K562 (cell line): ENCODE measurements around the gene NUP62. TPM values are rescaled to one million over a fixed set of nuclear protein-coding genes. Genes with fewer than 3 reads are reported as not detected.

ENCODE experiments used
- BCOR ChIP-seq: fragments of 450-650 bp; IDR thresholded peaks from 2 replicates; pipeline ENCODE4 v1.6.1; 2016
- CHD2 ChIP-seq: IDR thresholded peaks from 2 replicates; pipeline ENCODE4 v1.6.1; 2011; ENCODE audit warnings: low read depth, low read length
- CREB5 ChIP-seq: fragments of 250-450 bp; sonication (Bioruptor Pico); IDR thresholded peaks from 2 replicates; pipeline ENCODE4 v1.5.0; 2020; ENCODE audit warnings: mild to moderate bottlenecking
- CREM ChIP-seq: IDR thresholded peaks from 2 replicates; pipeline ENCODE4 v1.6.1; 2014; ENCODE audit warnings: antibody characterized with exemption, low read depth
- E2F4 ChIP-seq: sonication (generic); formaldehyde crosslinking; IDR thresholded peaks from 2 replicates; pipeline ENCODE4 v1.8.0; 2022; ENCODE audit warnings: mild to moderate bottlenecking, low read depth, missing genetic modification reagents
- GABPB1 ChIP-seq: sonication (generic); formaldehyde crosslinking; IDR thresholded peaks from 2 replicates; pipeline ENCODE4 v1.8.0; 2022; ENCODE audit warnings: mild to moderate bottlenecking, missing genetic modification reagents
- GATA2 ChIP-seq: sonication (generic); formaldehyde crosslinking; IDR thresholded peaks from 2 replicates; pipeline ENCODE4 v1.4.0; 2020; ENCODE audit warnings: mild to moderate bottlenecking, missing genetic modification reagents
- HSF4 ChIP-seq: fragments of 250-450 bp; sonication (Bioruptor Pico); IDR thresholded peaks from 2 replicates; pipeline ENCODE4 v2.1.2; 2022; ENCODE audit warnings: mild to moderate bottlenecking, moderate library complexity, borderline replicate concordance
- ILF3 ChIP-seq: fragments of 450-650 bp; IDR thresholded peaks from 2 replicates; pipeline ENCODE4 v1.6.1; 2018; ENCODE audit warnings: antibody characterized with exemption, mild to moderate bottlenecking, moderate library complexity, borderline replicate concordance
- KDM1A ChIP-seq, 2 experiments: fragments of 450-650 bp; IDR thresholded peaks; 2 replicates each; pipeline ENCODE4 v1.6.1; 2016; ENCODE audit warnings: mild to moderate bottlenecking in 2 of 2
- MXD1 ChIP-seq: fragments of 250-450 bp; sonication (Bioruptor Pico); IDR thresholded peaks from 2 replicates; pipeline ENCODE4 v1.8.0; 2021; ENCODE audit warnings: borderline replicate concordance, mild to moderate bottlenecking, moderate library complexity; ENCODE audit not compliant: poor library complexity, severe bottlenecking
- PHF8 ChIP-seq: fragments of 200-600 bp; sonication (generic); IDR thresholded peaks from 2 replicates; pipeline ENCODE4 v1.6.1; 2012; ENCODE audit warnings: mixed run types, mild to moderate bottlenecking, inconsistent platforms, low read length, moderate library complexity, borderline replicate concordance
- POLR2AphosphoS5 ChIP-seq: IDR thresholded peaks from 2 replicates; pipeline ENCODE4 v1.6.1; 2011; ENCODE audit warnings: mild to moderate bottlenecking, low read depth, low read length, moderate library complexity; ENCODE audit not compliant: control insufficient read depth, insufficient read depth
- RCOR1 ChIP-seq, 2 experiments: IDR thresholded peaks; 2 replicates each; pipeline ENCODE4 v1.6.1; 2012; ENCODE audit warnings: low read depth in 2 of 2, low read length in 2 of 2, borderline replicate concordance in 1 of 2, improper control_type of control experiment in 1 of 2
- STAT5B ChIP-seq: fragments of 250-450 bp; sonication (Bioruptor Pico); IDR thresholded peaks from 2 replicates; pipeline ENCODE4 v1.8.0; 2021; ENCODE audit warnings: mild to moderate bottlenecking, inconsistent platforms
- TOE1 ChIP-seq, 2 experiments: fragments of 450-650 bp in 1 of 2; sonication (generic) in 1 of 2; formaldehyde crosslinking in 1 of 2; IDR thresholded peaks; 2 replicates each; pipeline versions ENCODE4 v1.7.1 to v1.8.0; 2016 to 2022; ENCODE audit warnings: borderline replicate concordance in 2 of 2, mild to moderate bottlenecking in 2 of 2, antibody characterized with exemption in 1 of 2, inconsistent platforms in 1 of 2, low read depth in 1 of 2, missing genetic modification reagents in 1 of 2, moderate library complexity in 1 of 2
- ZBTB2 ChIP-seq: fragments of 450-650 bp; IDR thresholded peaks from 2 replicates; pipeline ENCODE4 v1.6.1; 2016; ENCODE audit warnings: antibody characterized with exemption
- ZC3H4 ChIP-seq: sonication (generic); formaldehyde crosslinking; IDR thresholded peaks from 2 replicates; pipeline ENCODE4 v1.9.0; 2021; ENCODE audit warnings: missing genetic modification reagents, borderline replicate concordance
- ZKSCAN3 ChIP-seq: fragments of 250-450 bp; sonication (Bioruptor Pico); IDR thresholded peaks from 2 replicates; pipeline ENCODE4 v1.4.0; 2020
- ZNF140 ChIP-seq: fragments of 250-450 bp; sonication (Bioruptor Pico); IDR thresholded peaks from 2 replicates; pipeline ENCODE4 v1.8.0; 2021; ENCODE audit warnings: moderate library complexity, mild to moderate bottlenecking, inconsistent platforms
- ZNF707 ChIP-seq: fragments of 250-450 bp; sonication (Bioruptor Pico); conservative IDR thresholded peaks from 2 replicates; pipeline ENCODE4 v1.8.0; 2022; ENCODE audit warnings: inconsistent platforms, mild to moderate bottlenecking, moderate library complexity
- ZSCAN29 ChIP-seq: fragments of 450-650 bp; IDR thresholded peaks from 2 replicates; pipeline ENCODE4 v1.6.1; 2017
- ZZZ3 ChIP-seq: fragments of 450-650 bp; IDR thresholded peaks from 2 replicates; pipeline ENCODE4 v1.6.1; 2016; ENCODE audit warnings: antibody characterized with exemption, mild to moderate bottlenecking, moderate library complexity
- polyA plus RNA-seq, 8 experiments: library from polyadenylated mRNA; depleted of rRNA in 4 of 8; stranded (reverse) in 5 of 8; unstranded in 3 of 8; fragments of >200 nt; fragmentation: Nextera tagmentation in 2 of 8; fragmentation: Illumina TruSeq in 1 of 8; extraction: Ambion mirVana in 2 of 8; extraction: Trizol in 1 of 8; gene quantifications; 2 replicates each; pipeline versions ENCODE4 v1.2.1 to v1.2.3, GENCODE V29; 2011 to 2014; ENCODE audit warnings: inconsistent platforms in 1 of 8, missing spikeins in 1 of 8
- total RNA-seq, 7 experiments: library from RNA; depleted of rRNA in 6 of 7; stranded (reverse); fragments of >200 nt in 6 of 7; fragmentation: Illumina TruSeq in 2 of 7; extraction: Trizol in 2 of 7; gene quantifications; 2 replicates each; pipeline versions ENCODE4 v1.2.1 to v1.2.3, GENCODE V29; 2011 to 2021; ENCODE audit warnings: low replicate concordance in 1 of 7
- TF ChIP-seq, protein P1 (sequence below): fragments of 450-650 bp; formaldehyde crosslinking; IDR thresholded peaks from 2 replicates; pipeline ENCODE4 v1.4.0; 2020; ENCODE audit warnings: mild to moderate bottlenecking

The NUP62 gene
- total and polyA plus RNA-seq, 9 of the 15 experiments (the other 6 are each of a cell fraction or from before 2014, with no cell fraction given), result 16.9 to 109 (median 66.0) TPM

DNA sequence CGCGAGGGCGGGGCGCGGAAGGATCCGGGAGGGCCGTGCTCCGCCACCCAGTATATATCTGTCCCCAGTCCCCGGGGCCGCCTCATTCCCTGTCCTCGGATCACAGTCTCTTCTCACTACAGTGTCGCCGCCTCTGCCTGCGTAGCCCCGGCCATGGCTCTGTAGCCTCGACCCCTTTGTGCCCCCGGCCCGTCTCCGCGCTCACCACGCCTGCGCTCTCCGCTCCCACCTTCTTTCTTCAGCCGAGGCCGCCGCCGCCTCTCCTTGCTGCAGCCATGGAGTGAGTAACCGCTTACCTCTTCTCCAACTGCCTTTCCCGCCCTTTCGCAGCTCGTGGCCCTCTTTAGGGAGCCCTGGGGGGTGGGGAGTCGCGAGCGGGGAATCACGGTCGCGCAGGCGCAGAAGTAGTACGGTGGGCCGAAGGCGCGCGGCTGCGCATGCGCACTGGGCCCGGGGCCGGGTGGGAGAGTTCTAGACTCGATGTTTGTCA is at the start of gene NUP62, which contains the start of gene ATF5 (continued):
- TF ChIP-seq, protein P1, sequence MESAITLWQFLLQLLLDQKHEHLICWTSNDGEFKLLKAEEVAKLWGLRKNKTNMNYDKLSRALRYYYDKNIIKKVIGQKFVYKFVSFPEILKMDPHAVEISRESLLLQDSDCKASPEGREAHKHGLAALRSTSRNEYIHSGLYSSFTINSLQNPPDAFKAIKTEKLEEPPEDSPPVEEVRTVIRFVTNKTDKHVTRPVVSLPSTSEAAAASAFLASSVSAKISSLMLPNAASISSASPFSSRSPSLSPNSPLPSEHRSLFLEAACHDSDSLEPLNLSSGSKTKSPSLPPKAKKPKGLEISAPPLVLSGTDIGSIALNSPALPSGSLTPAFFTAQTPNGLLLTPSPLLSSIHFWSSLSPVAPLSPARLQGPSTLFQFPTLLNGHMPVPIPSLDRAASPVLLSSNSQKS, result no peak
- peak; percentile 50; the same call in 1 of the 2 replicates for TF ChIP-seq POLR2AphosphoS5
- TF ChIP-seq CREB5, result no peak
- no peak for TF ChIP-seq ZNF707
- TF ChIP-seq BCOR, result no peak
- TF ChIP-seq STAT5B (CRISPR knock-in tag), result no peak
- TF ChIP-seq ZZZ3, result no peak; the same call in 1 of the 2 replicates
- no peak for TF ChIP-seq GATA2 (CRISPR knock-in tag)
- peak; percentile 86 for TF ChIP-seq TOE1 (IDR thresholded peaks at IDR 0.05; ENCODE audit: borderline replicate concordance)
- TF ChIP-seq TOE1 (CRISPR knock-in tag; IDR thresholded peaks at IDR 0.05; ENCODE audit: borderline replicate concordance, low read depth), result peak; percentile 94
- 0 out of 2 replicates have a peak, but pooled peaks have one; percentile 2 for TF ChIP-seq HSF4 (CRISPR knock-in tag)
- TF ChIP-seq PHF8, result peak; percentile 87; the same call in 1 of the 2 replicates
- TF ChIP-seq E2F4 (CRISPR knock-in tag), result 0 out of 2 replicates have a peak, but pooled peaks have one; percentile 75
- TF ChIP-seq MXD1 (CRISPR knock-in tag), result no peak
- TF ChIP-seq ZBTB2, result peak; percentile 100
- TF ChIP-seq ZNF140 (CRISPR knock-in tag), result no peak
- TF ChIP-seq ZC3H4 (CRISPR knock-in tag), result peak; percentile 76
- no peak for TF ChIP-seq ZKSCAN3 (CRISPR knock-in tag)
- no peak for TF ChIP-seq KDM1A (IDR thresholded peaks at IDR 0.05)
- peak; percentile 53; the same call in 1 of the 2 replicates for TF ChIP-seq GABPB1 (CRISPR knock-in tag)
- TF ChIP-seq ILF3, result no peak
- TF ChIP-seq CHD2, result peak; percentile 40; the same call in 1 of the 2 replicates
- TF ChIP-seq ZSCAN29, result peak; percentile 91
- TF ChIP-seq CREM, result 0 out of 2 replicates have a peak, but pooled peaks have one; percentile 28
- no peak for TF ChIP-seq RCOR1 (IDR thresholded peaks at IDR 0.05; ENCODE audit: borderline replicate concordance in 1 of 2, low read depth in 2 of 2, low read length in 2 of 2)
